GM18519 (cell line): Measurements from ENCODE around the gene NAT8.
"Not testable (repeated sequence)": the region's sequence is repeated elsewhere in the genome, so short reads cannot be mapped to it uniquely, and the experiment has no call there.

Source experiments
- ATAC-seq: cut with Tn5 transposase; IDR thresholded peaks from one replicate; pipeline ENCODE4 v1.9.1; 2021; ENCODE audit warnings: mild to moderate bottlenecking, moderate library complexity; ENCODE audit not compliant: unreplicated experiment, low FRiP score

Gene NAT8

GRCh38 chr2:73642338-73643018 lies at the start of gene NAT8:
TSS of gene NAT8 (minus strand) at chr2:73642422. CDS start at chr2:73641628, 794 bp downstream.
- no peak for ATAC-seq

GRCh38 chr2:73690372-73691088 lies 48.3 kb upstream of the NAT8 start:
- not testable (repeated sequence) for ATAC-seq

- ATAC-seq: not testable (repeated sequence)
Measured at GRCh38 chr2:73688494-73688893, 46.3 kb upstream of the NAT8 start.

GRCh38 chr2:73685764-73686438 lies 43.7 kb upstream of the NAT8 start:
- ATAC-seq: no peak

GRCh38 chr2:73684905-73685304 lies 42.7 kb upstream of the NAT8 start:
- not testable (repeated sequence) for ATAC-seq

- ATAC-seq: not testable (repeated sequence)
Measured at GRCh38 chr2:73684325-73684724, 42.1 kb upstream of the NAT8 start.

GRCh38 chr2:73679951-73680571 lies 37.8 kb upstream of the NAT8 start:
- ATAC-seq: not testable (repeated sequence)

- ATAC-seq: not testable (repeated sequence)
Measured at GRCh38 chr2:73679237-73679636, 37.0 kb upstream of the NAT8 start.

GRCh38 chr2:73678008-73678407 lies 35.8 kb upstream of the NAT8 start:
- not testable (repeated sequence) for ATAC-seq

- ATAC-seq: not testable (repeated sequence)
Measured at GRCh38 chr2:73676211-73676610, 34.0 kb upstream of the NAT8 start.

- not testable (repeated sequence) for ATAC-seq
Measured at GRCh38 chr2:73674696-73675157, 32.5 kb upstream of the NAT8 start.

- ATAC-seq: not testable (repeated sequence)
Measured at GRCh38 chr2:73669976-73670375, 27.8 kb upstream of the NAT8 start.

- not testable (repeated sequence) for ATAC-seq
Measured at GRCh38 chr2:73667239-73667638, 25.0 kb upstream of the NAT8 start.

- ATAC-seq: no peak
Measured at GRCh38 chr2:73654175-73654574, 12.0 kb upstream of the NAT8 start.

GRCh38 chr2:73652348-73652747 lies 10.1 kb upstream of the NAT8 start:
- ATAC-seq: no peak

- ATAC-seq: no peak
Measured at GRCh38 chr2:73651591-73652230, 9.5 kb upstream of the NAT8 start.

GRCh38 chr2:73647690-73648089 lies 5.5 kb upstream of the NAT8 start:
- not testable (repeated sequence) for ATAC-seq

- no peak for ATAC-seq
Measured at GRCh38 chr2:73641767-73642062, 507 bp downstream of the NAT8 start.

GRCh38 chr2:73640946-73641766 lies 1.1 kb downstream of the NAT8 start:
- ATAC-seq: no peak

GRCh38 chr2:73640511-73640911 lies 1.7 kb downstream of the NAT8 start:
- ATAC-seq: no peak
